Stimulated activated naive CD8-positive, alpha-beta T cell treated with anti-CD3 and anti-CD28 coated beads, Interleukin-15, Interleukin-2, amounts not matched to agents 100 ng/mL and 50 ng/mL, for 24 hours (primary cell): ENCODE results near the gene NDUFAF7.
"Not testable (repeated sequence)": the region's sequence is repeated elsewhere in the genome, so short reads cannot be mapped to it uniquely, and the experiment has no call there.

Source experiments
- H3K27ac Mint-ChIP-seq: one replicate; pipeline ENCODE4 v1.8.0; 2021; ENCODE audit warnings: mild to moderate bottlenecking, mixed read lengths
- H3K27me3 Mint-ChIP-seq: one replicate; pipeline ENCODE4 v1.8.0; 2021; ENCODE audit warnings: mixed read lengths
- H3K36me3 Mint-ChIP-seq: one replicate; pipeline ENCODE4 v1.8.0; 2021; ENCODE audit warnings: low read depth, mixed read lengths
- H3K4me1 Mint-ChIP-seq: one replicate; pipeline ENCODE4 v1.8.0; 2021; ENCODE audit warnings: low read depth, mixed read lengths
- H3K4me3 Mint-ChIP-seq: one replicate; pipeline ENCODE4 v1.8.0; 2021; ENCODE audit warnings: mild to moderate bottlenecking, mixed read lengths
- H3K9me3 Mint-ChIP-seq: one replicate; pipeline ENCODE4 v1.8.0; 2021; ENCODE audit warnings: mixed read lengths

The NDUFAF7 gene

GRCh38 chr2:37282746-37283145 is 51.3 kb downstream of the NDUFAF7 start:
- Mint-ChIP-seq H3K9me3 (no peaks in the 10 kb centered on the region), H3K27ac (no peak overlapping the region), H3K27me3 (no peaks in the 10 kb centered on the region), H3K36me3 (peaks cover 41% of the 10 kb centered on the region), H3K4me3 (no peak overlapping the region), H3K4me1 (peaks cover 4% of the 10 kb centered on the region)

- Mint-ChIP-seq H3K36me3 (peaks cover 46% of the 10 kb centered on the region), H3K9me3 (no peaks in the 10 kb centered on the region), H3K27ac (no peak overlapping the region), H3K27me3 (no peaks in the 10 kb centered on the region), H3K4me1 (peaks cover 5% of the 10 kb centered on the region), H3K4me3 (no peak overlapping the region)
Measured at GRCh38 chr2:37283207-37283606, 51.7 kb downstream of the NDUFAF7 start.

DNA sequence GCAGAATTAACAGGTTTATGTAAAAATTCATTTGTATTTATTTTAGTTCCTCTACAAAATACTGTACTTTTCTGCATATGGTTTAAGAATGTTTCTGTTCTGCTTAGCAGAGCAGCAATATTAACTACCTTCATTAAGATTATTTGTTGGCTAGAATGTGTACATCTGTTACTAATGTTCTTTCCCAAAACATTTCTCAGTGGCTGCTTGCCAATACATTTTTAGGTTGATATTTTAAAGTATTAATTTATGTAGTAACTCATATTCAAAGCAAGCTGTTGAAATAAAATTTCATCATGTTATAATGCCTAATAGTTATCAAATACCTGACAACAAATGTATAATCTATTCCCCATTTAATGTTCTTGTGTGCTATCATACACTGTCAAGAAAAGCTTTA is 52.9 kb downstream of the NDUFAF7 start:
- Mint-ChIP-seq H3K4me1 (peaks cover 6% of the 10 kb centered on the region), H3K27me3 (no peaks in the 10 kb centered on the region), H3K36me3 (peaks cover 55% of the 10 kb centered on the region), H3K9me3 (no peaks in the 10 kb centered on the region), H3K4me3 (no peak overlapping the region), H3K27ac (no peak overlapping the region)

- Mint-ChIP-seq H3K4me3 (no peak overlapping the region), H3K27ac (no peak overlapping the region), H3K4me1 (peaks cover 6% of the 10 kb centered on the region), H3K9me3 (no peaks in the 10 kb centered on the region), H3K36me3 (peaks cover 58% of the 10 kb centered on the region), H3K27me3 (no peaks in the 10 kb centered on the region)
Measured at GRCh38 chr2:37287966-37288365, 56.5 kb downstream of the NDUFAF7 start.

- H3K27me3 Mint-ChIP-seq, result no peaks in the 10 kb centered on the region
- H3K27ac Mint-ChIP-seq, result no peak overlapping the region
Measured at GRCh38 chr2:37291680-37292079, 60.2 kb downstream of the NDUFAF7 start.

GRCh38 chr2:37294858-37295257 is 63.4 kb downstream of the NDUFAF7 start:
- H3K4me1 Mint-ChIP-seq, result peaks cover 23% of the 10 kb centered on the region
- H3K27ac Mint-ChIP-seq, H3K27me3 Mint-ChIP-seq, H3K4me3 Mint-ChIP-seq, H3K9me3 Mint-ChIP-seq: not testable (repeated sequence)
- peaks cover 29% of the 10 kb centered on the region for H3K36me3 Mint-ChIP-seq

More at GRCh38 chr2:37291680-37292079, 60.2 kb downstream of the NDUFAF7 start:
- peaks cover 15% of the 10 kb centered on the region for H3K4me1 Mint-ChIP-seq
- peaks cover 48% of the 10 kb centered on the region for H3K36me3 Mint-ChIP-seq
- H3K4me3 Mint-ChIP-seq, result no peak overlapping the region
- no peaks in the 10 kb centered on the region for H3K9me3 Mint-ChIP-seq

GRCh38 chr2:37295469-37296073 is 64.1 kb downstream of the NDUFAF7 start:
- H3K36me3 Mint-ChIP-seq, result peaks cover 27% of the 10 kb centered on the region
- no peaks in the 10 kb centered on the region for H3K9me3 Mint-ChIP-seq
- H3K27ac Mint-ChIP-seq, result no peak overlapping the region
- H3K27me3 Mint-ChIP-seq, result no peaks in the 10 kb centered on the region
- no peak overlapping the region for H3K4me3 Mint-ChIP-seq
- H3K4me1 Mint-ChIP-seq, result peaks cover 29% of the 10 kb centered on the region

DNA sequence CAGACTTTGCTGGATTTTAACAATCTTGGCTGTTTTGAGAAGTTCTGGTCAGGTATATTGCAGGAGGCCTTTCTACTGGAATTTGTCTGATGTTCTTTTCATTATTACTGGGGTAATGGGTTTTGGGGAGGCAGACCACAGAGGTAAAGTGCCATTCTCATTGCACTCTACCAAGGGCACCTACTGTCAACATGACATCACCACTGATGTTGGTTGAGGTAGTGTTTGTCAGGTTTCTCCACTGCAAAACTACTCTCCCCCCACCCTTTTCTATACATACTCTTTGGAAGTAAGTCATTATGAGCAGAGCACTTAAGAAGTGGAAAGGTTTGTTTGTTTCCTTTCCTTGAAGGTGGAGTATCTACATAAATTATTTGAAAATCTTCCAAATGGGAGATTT is 66.2 kb downstream of the NDUFAF7 start:
- Mint-ChIP-seq H3K27me3 (no peaks in the 10 kb centered on the region), H3K9me3 (no peaks in the 10 kb centered on the region)

More for the DNA sequence above, 66.2 kb downstream of the NDUFAF7 start:
- Mint-ChIP-seq H3K4me1 (peaks cover 37% of the 10 kb centered on the region), H3K36me3 (peaks cover 25% of the 10 kb centered on the region), H3K27ac (no peak overlapping the region), H3K4me3 (no peak overlapping the region)
